K562 (cell line): ENCODE results near the gene RASAL3. TPM values are rescaled to one million over a fixed set of nuclear protein-coding genes. Genes with fewer than 3 reads are reported as not detected.

Experiments
- ATAC-seq: fragments of 200-7000 bp; cut with Tn5 transposase; 3 replicates; pipeline ENCODE4 v1.9.1; 2020; ENCODE audit warnings: moderate library complexity
- BruUV-seq: library from RNA; stranded (reverse); fragments of 400-500 nt; replicated peaks from 2 replicates; lab custom pipeline; 2021; lab: Mats Ljungman, UMichigan
- CTCF ChIA-PET: fragments of 300-600 bp; formaldehyde crosslinking; extraction: SDS; loops from one replicate; lab custom pipeline; 2021; ENCODE audit warnings: low intra/inter-chr PET ratio; lab: Yijun Ruan, JAX
- POLR2A ChIA-PET: fragments of 300-600, 350-650 bp; sonication (Branson Sonifier 250); formaldehyde crosslinking; extraction: SDS; loops from one replicate; lab custom pipeline; 2021; ENCODE audit warnings: antibody characterized with exemption, inconsistent platforms; lab: Yijun Ruan, JAX
- DNase-seq, 4 experiments: peaks; one replicate each; pipeline versions ENCODE4 v3.0.0 to v3.0.0-alpha.2; 2011 to 2018; ENCODE audit warnings: low spot score in 3 of 4, mixed read lengths in 3 of 4; ENCODE audit errors: extremely low read depth in 1 of 4
- FAIRE-seq: peaks from 2 replicates; lab custom pipeline; 2011; peaks lifted over from hg19 to GRCh38; lab: Jason Lieb, UNC
- H2AFZ ChIP-seq: 2 replicates; pipeline ENCODE4 v1.6.0; 2011; ENCODE audit warnings: low read depth, low read length, control low read depth, inconsistent platforms
- H3K27ac ChIP-seq: fragments of 200-600 bp; 3 replicates; pipeline ENCODE4 v1.8.0; 2011; ENCODE audit warnings: low read depth, mild to moderate bottlenecking, control low read depth, inconsistent platforms, low read length, moderate library complexity, mixed read lengths; ENCODE audit errors: extremely low read depth
- H3K27me3 ChIP-seq, 2 experiments: fragments of 300-600 bp in 1 of 2; 2 replicates in 1 of 2; 3 replicates in 1 of 2; pipeline versions ENCODE4 v1.6.0 to v1.8.0; 2011; ENCODE audit warnings: inconsistent platforms in 2 of 2, low read length in 2 of 2, mild to moderate bottlenecking in 1 of 2, mixed read lengths in 1 of 2, moderate library complexity in 1 of 2; ENCODE audit not compliant: control insufficient read depth in 2 of 2, insufficient read depth in 2 of 2
- H3K36me3 ChIP-seq: fragments of 300-600 bp; 3 replicates; pipeline ENCODE4 v1.8.0; 2011; ENCODE audit warnings: mild to moderate bottlenecking, low read length, inconsistent platforms; ENCODE audit not compliant: control insufficient read depth, insufficient read depth
- H3K4me1 ChIP-seq, 2 experiments: fragments of 200-600 bp in 1 of 2; replicated peaks in 1 of 2; 2 replicates in 1 of 2; 3 replicates in 1 of 2; pipeline versions ENCODE4 v1.5.1 to v1.8.0; 2011; ENCODE audit warnings: inconsistent platforms in 2 of 2, low read length in 2 of 2, mild to moderate bottlenecking in 1 of 2, mixed read lengths in 1 of 2, moderate library complexity in 1 of 2; ENCODE audit not compliant: control insufficient read depth in 2 of 2, insufficient read depth in 2 of 2
- H3K4me2 ChIP-seq: 2 replicates; pipeline ENCODE4 v1.6.1; 2011; ENCODE audit warnings: low read length, control low read depth, inconsistent platforms, mixed read lengths; ENCODE audit not compliant: insufficient read depth
- H3K4me3 ChIP-seq: fragments of 200-600 bp; sonication (generic), shearing (Covaris generic); 2 replicates; pipeline ENCODE4 v1.5.1; 2016; ENCODE audit warnings: control low read depth, inconsistent platforms
- H3K79me2 ChIP-seq: fragments of 200-600 bp; 3 replicates; pipeline ENCODE4 v1.8.0; 2011; ENCODE audit warnings: low read length, inconsistent platforms; ENCODE audit not compliant: control insufficient read depth, insufficient read depth
- H3K9ac ChIP-seq, 2 experiments: 2 replicates each; pipeline versions ENCODE4 v1.6.0 to v1.6.1; 2011; ENCODE audit warnings: low read depth in 2 of 2, low read length in 2 of 2, control low read depth in 1 of 2, inconsistent platforms in 1 of 2, mild to moderate bottlenecking in 1 of 2, mixed read lengths in 1 of 2; ENCODE audit not compliant: insufficient read depth in 1 of 2
- H3K9me1 ChIP-seq: one replicate; pipeline ENCODE4 v1.6.0; 2011; ENCODE audit warnings: inconsistent platforms, mild to moderate bottlenecking, low read length, moderate library complexity; ENCODE audit not compliant: control insufficient read depth, insufficient read depth
- H3K9me3 ChIP-seq: replicated peaks from 2 replicates; pipeline ENCODE4 v1.5.1; 2011; ENCODE audit warnings: low read depth, low read length, inconsistent platforms; ENCODE audit not compliant: control insufficient read depth, insufficient read depth
- H4K20me1 ChIP-seq: replicated peaks from 2 replicates; pipeline ENCODE4 v1.6.1; 2011; ENCODE audit warnings: low read length, inconsistent platforms, mixed read lengths; ENCODE audit not compliant: control insufficient read depth, insufficient read depth
- EGR1 ChIP-seq: fragments of 450-650 bp; conservative IDR thresholded peaks from 2 replicates; pipeline ENCODE4 v1.6.1; 2017; ENCODE audit warnings: mild to moderate bottlenecking
- RBFOX2 ChIP-seq: fragments of 200-400 bp; formaldehyde crosslinking; IDR thresholded peaks from 2 replicates; pipeline ENCODE4 v1.6.1; 2017; ENCODE audit warnings: low read depth, mild to moderate bottlenecking, low read length, moderate library complexity
- WGBS: fragments of 100-300 bp; shearing (Covaris generic); methylation state at CpG from one replicate; pipeline ENCODE4 v1.1.6; 2016; ENCODE audit warnings: low coverage, mixed read lengths; ENCODE audit not compliant: insufficient coverage; ENCODE audit errors: missing lambda C conversion rate; 5-methylcytosine and 5-hydroxymethylcytosine counted together
- in situ Hi-C: fragments of 300-500 bp; cut with MboI; formaldehyde crosslinking; loops from 4 replicates; pipeline ENCODE4 v1.15.0; 2018; ENCODE audit warnings: inconsistent platforms, mixed read lengths
- intact Hi-C: fragments of 100-400 bp; cut with micrococcal nuclease; formaldehyde crosslinking; loops from 2 replicates; pipeline ENCODE4 v1.14.2; 2022
- polyA plus RNA-seq, 8 experiments: library from polyadenylated mRNA; depleted of rRNA in 4 of 8; stranded (reverse) in 5 of 8; unstranded in 3 of 8; fragments of >200 nt; fragmentation: Nextera tagmentation in 2 of 8; fragmentation: Illumina TruSeq in 1 of 8; extraction: Ambion mirVana in 2 of 8; extraction: Trizol in 1 of 8; gene quantifications; 2 replicates each; pipeline versions ENCODE4 v1.2.1 to v1.2.3, GENCODE V29; 2011 to 2014; ENCODE audit warnings: inconsistent platforms in 1 of 8, missing spikeins in 1 of 8
- total RNA-seq, 7 experiments: library from RNA; depleted of rRNA in 6 of 7; stranded (reverse); fragments of >200 nt in 6 of 7; fragmentation: Illumina TruSeq in 2 of 7; extraction: Trizol in 2 of 7; gene quantifications; 2 replicates each; pipeline versions ENCODE4 v1.2.1 to v1.2.3, GENCODE V29; 2011 to 2021; ENCODE audit warnings: low replicate concordance in 1 of 7

Gene RASAL3
- total and polyA plus RNA-seq, 9 of the 15 experiments (the other 6 are each of a cell fraction or from before 2014, with no cell fraction given): 0.07 to 0.44 TPM; not detected in 7

- BruUV-seq: no TSS peak
- Histone ChIP-seq H3K4me3 (no peak overlapping the region), H3K27me3 (no peaks in the 10 kb centered on the region), H3K9ac (peak overlapping the region in 1 of 2 experiments; percentile 99; a peak in 2 of 4 replicates), H3K4me2 (no peak overlapping the region), H3K9me3 (no peaks in the 10 kb centered on the region), H3K27ac (no peak overlapping the region), H2AFZ (no peak overlapping the region), H4K20me1 (no peaks in the 10 kb centered on the region), H3K79me2 (peaks cover 44% of the 10 kb centered on the region), H3K4me1 (peaks cover 8 to 48% of the 10 kb centered on the region in 2 experiments; a peak in 4 of 5 replicates), H3K9me1 (peaks cover 5% of the 10 kb centered on the region), H3K36me3 (peaks cover 60% of the 10 kb centered on the region)
- in situ Hi-C loops: no loop called here
- FAIRE-seq (no peak), ATAC-seq (no peak), DNase-seq (no peak)
- TF ChIP-seq RBFOX2 (peak; percentile 49; the same call in 1 of the 2 replicates), EGR1 (no peak)
- ChIA-PET CTCF (no interaction called here), POLR2A (interaction anchor here (1.3 to 4.0 kb wide), 2 partner anchors 11 to 51 kb away, joined by 4 to 54 read pairs; partner anchors contain the start of genes AKAP8 and AKAP8L)
- 94% methylated on average over 21 of the region's 24 CpGs for WGBS
- intact Hi-C loops: no loop called here
Observed at GRCh38 chr19:15429825-15430467, 34.4 kb downstream of the RASAL3 start.
